HG02840 (cell line): ENCODE data around the gene ETNPPL.

Source experiments
- ATAC-seq: cut with Tn5 transposase; IDR thresholded peaks from one replicate; pipeline ENCODE4 v1.9.1; 2021; ENCODE audit warnings: mild to moderate bottlenecking, moderate library complexity, moderate number of reproducible peaks; ENCODE audit not compliant: unreplicated experiment, low FRiP score

The ETNPPL gene

DNA sequence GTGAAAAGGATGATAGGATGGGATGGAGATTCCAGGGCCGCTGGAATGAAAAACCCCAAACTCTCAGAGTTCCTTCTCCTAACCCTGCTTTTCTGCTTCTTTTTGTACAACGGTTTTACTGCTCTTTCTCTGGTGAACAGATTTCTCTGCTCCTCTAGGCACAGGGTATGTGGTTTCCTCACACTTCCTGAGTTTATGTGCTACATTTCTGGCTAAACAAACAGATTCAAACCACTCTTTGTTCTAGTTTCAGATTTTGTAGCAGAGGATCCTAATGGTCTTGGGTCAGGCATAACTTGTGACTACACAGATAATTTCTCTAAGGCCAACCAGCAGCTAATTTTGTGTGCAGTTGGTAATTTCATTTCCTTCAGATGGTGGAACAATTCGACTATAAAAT is 59.9 kb downstream of the ETNPPL start:
- ATAC-seq = no peak

DNA sequence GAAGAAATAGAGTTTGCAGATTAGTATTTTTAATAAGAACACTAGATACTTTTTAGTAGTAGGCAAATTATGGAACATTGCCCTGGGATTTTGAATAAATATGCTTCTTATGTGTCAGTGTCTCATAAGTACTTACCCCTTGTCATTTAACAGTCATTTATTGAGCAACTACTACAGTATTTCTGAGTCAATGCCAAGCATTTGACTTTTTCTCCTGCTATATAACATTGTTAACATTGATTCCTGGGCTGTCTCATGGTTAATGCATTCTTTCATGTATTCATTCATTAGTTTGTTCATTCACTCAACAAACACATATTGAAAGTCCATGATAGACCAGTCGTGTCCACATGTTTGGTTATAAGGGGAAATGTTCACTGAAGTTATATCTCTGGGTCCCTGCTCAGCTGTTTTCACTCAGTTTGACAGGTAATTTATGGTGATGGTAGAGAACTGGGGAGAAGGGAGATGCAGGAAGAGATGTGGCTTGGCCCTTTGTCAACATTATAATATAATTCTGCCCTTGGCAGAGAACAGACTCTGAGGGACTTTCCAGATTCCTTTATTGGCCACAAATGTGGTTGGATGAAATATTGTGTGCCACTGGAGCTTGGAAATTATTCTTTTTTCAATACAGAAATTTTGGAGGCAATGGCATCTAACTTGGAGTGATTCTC is 62.6 kb downstream of the ETNPPL start:
- no peak for ATAC-seq

GRCh38 chr4:108696160-108696559 is 66.7 kb downstream of the ETNPPL start:
- no peak for ATAC-seq

- ATAC-seq = no peak
These were observed 67.8 kb downstream of the ETNPPL start for GRCh38 chr4:108695062-108695461.

- ATAC-seq = no peak
These were observed 68.4 kb downstream of the ETNPPL start for GRCh38 chr4:108694423-108694822.

DNA sequence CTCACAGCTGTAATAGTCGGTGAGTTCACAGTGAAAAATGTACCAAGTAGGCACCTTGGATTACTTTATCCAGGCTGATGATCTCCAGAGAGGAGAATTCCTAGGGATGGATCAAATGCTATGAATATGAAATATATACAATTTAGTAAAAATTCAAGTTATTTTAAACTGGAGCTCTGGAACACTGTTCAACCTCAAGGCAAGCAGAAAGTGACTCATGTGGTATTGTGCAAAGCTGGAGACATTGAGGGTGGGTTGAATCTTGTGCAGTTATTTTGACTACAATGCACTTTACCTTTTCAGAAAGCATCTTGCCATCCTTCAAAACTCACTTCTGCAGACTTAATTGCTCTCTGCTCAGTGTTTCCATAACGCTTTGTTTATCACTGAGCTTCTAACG is 69.0 kb downstream of the ETNPPL start:
- ATAC-seq = no peak

DNA sequence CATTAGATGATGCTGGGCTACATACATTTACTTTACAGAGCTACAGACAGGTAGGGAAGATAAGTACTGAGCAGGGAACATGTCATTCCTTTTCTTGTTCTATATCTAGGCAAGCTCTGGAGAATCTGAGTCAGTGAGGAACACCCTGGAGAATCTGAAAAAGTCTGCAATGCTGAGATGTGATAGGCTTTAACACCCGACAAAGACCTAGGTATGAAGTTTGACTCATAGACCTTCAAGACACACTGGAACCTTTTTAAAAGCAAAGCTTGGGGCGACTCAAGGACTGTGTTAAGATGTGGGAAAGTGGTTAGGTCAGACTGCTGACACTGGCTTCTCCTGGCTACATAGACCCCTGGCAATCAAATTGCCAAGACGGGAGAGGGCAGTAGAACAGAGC is 69.6 kb downstream of the ETNPPL start:
- ATAC-seq = no peak
